Measurements from ENCODE around the gene BRD4.
A peak's percentile ranks its signal among the peaks of the same experiment; 100 is the strongest.

BRD4 gene

GRCh38 chr19:15313649-15314279 is 18.6 kb downstream of the BRD4 start:
- H3K9me3 ChIP-seq (ENCODE audit: control insufficient read depth, low read length), result no peaks in the 10 kb centered on the region
- H3K27ac ChIP-seq (ENCODE audit: low read depth, low read length, severe bottlenecking), result no peak overlapping the region
- no peak overlapping the region for H3K4me3 ChIP-seq (ENCODE audit: extremely low read depth, insufficient read depth, low read length, poor library complexity, severe bottlenecking)
- peaks cover 20% of the 10 kb centered on the region for H3K4me1 ChIP-seq (ENCODE audit: control insufficient read depth, insufficient read depth, low read length, poor library complexity, severe bottlenecking)
- WGBS, 2 experiments (ENCODE audit: insufficient coverage in 2 of 2), result 87 to 100% methylated on average over 2 to 3 of the region's 7 CpGs
- H3K36me3 ChIP-seq (ENCODE audit: control insufficient read depth, insufficient read depth, low read length), result peaks cover 37% of the 10 kb centered on the region

GRCh38 chr19:15307169-15307568 is 25.2 kb downstream of the BRD4 start:
- H3K4me3 ChIP-seq (ENCODE audit: extremely low read depth, insufficient read depth, low read length, poor library complexity, severe bottlenecking), result no peak overlapping the region
- no peak overlapping the region for H3K27ac ChIP-seq (ENCODE audit: low read depth, low read length, severe bottlenecking)
- H3K4me1 ChIP-seq (ENCODE audit: control insufficient read depth, insufficient read depth, low read length, poor library complexity, severe bottlenecking), result peaks cover 5% of the 10 kb centered on the region
- H3K9me3 ChIP-seq (ENCODE audit: control insufficient read depth, low read length), result peaks cover 11% of the 10 kb centered on the region
- 100% methylated on average over 1 of the region's 2 CpGs; no CpG with 5 or more reads in 1 of the 2 experiments for WGBS, 2 experiments (ENCODE audit: insufficient coverage in 2 of 2)
- H3K36me3 ChIP-seq (ENCODE audit: control insufficient read depth, insufficient read depth, low read length), result peaks cover 41% of the 10 kb centered on the region

- WGBS, 2 experiments (ENCODE audit: insufficient coverage in 2 of 2), result 100% methylated on average over 1 to 2 of the region's 3 CpGs
- Histone ChIP-seq H3K4me1 (ENCODE audit: control insufficient read depth, insufficient read depth, low read length, poor library complexity, severe bottlenecking) (peaks cover 6% of the 10 kb centered on the region), H3K9me3 (ENCODE audit: control insufficient read depth, low read length) (peaks cover 11% of the 10 kb centered on the region), H3K4me3 (ENCODE audit: extremely low read depth, insufficient read depth, low read length, poor library complexity, severe bottlenecking) (no peak overlapping the region), H3K27ac (ENCODE audit: low read depth, low read length, severe bottlenecking) (no peak overlapping the region), H3K36me3 (ENCODE audit: control insufficient read depth, insufficient read depth, low read length) (peaks cover 38% of the 10 kb centered on the region)
Observed at GRCh38 chr19:15305582-15306334, 26.6 kb downstream of the BRD4 start.

- peaks cover 11% of the 10 kb centered on the region for H3K9me3 ChIP-seq (ENCODE audit: control insufficient read depth, low read length)
- peaks cover 34% of the 10 kb centered on the region for H3K36me3 ChIP-seq (ENCODE audit: control insufficient read depth, insufficient read depth, low read length)
- peak overlapping the region; percentile 10 for H3K27ac ChIP-seq (ENCODE audit: low read depth, low read length, severe bottlenecking)
- H3K4me1 ChIP-seq (ENCODE audit: control insufficient read depth, insufficient read depth, low read length, poor library complexity, severe bottlenecking), result peaks cover 18% of the 10 kb centered on the region
- 93 to 95% methylated on average over 9 to 10 of the region's 10 CpGs for WGBS, 2 experiments (ENCODE audit: insufficient coverage in 2 of 2)
- H3K4me3 ChIP-seq (ENCODE audit: extremely low read depth, insufficient read depth, low read length, poor library complexity, severe bottlenecking), result no peak overlapping the region
Observed at GRCh38 chr19:15304140-15304705, 28.1 kb downstream of the BRD4 start.

- Histone ChIP-seq H3K27ac (ENCODE audit: low read depth, low read length, severe bottlenecking) (no peak overlapping the region), H3K4me1 (ENCODE audit: control insufficient read depth, insufficient read depth, low read length, poor library complexity, severe bottlenecking) (peaks cover 27% of the 10 kb centered on the region), H3K9me3 (ENCODE audit: control insufficient read depth, low read length) (peaks cover 11% of the 10 kb centered on the region), H3K36me3 (ENCODE audit: control insufficient read depth, insufficient read depth, low read length) (peaks cover 31% of the 10 kb centered on the region), H3K4me3 (ENCODE audit: extremely low read depth, insufficient read depth, low read length, poor library complexity, severe bottlenecking) (no peak overlapping the region)
- WGBS, 2 experiments (ENCODE audit: insufficient coverage in 2 of 2), result 77 to 94% methylated on average over 2 to 6 of the region's 7 CpGs
Observed at GRCh38 chr19:15303105-15303780, 29.1 kb downstream of the BRD4 start.

- peak overlapping the region; percentile 63 for H3K27ac ChIP-seq (ENCODE audit: low read depth, low read length, severe bottlenecking)
- no peak overlapping the region for H3K4me3 ChIP-seq (ENCODE audit: extremely low read depth, insufficient read depth, low read length, poor library complexity, severe bottlenecking)
- peaks cover 32% of the 10 kb centered on the region for H3K36me3 ChIP-seq (ENCODE audit: control insufficient read depth, insufficient read depth, low read length)
- peaks cover 48% of the 10 kb centered on the region for H3K4me1 ChIP-seq (ENCODE audit: control insufficient read depth, insufficient read depth, low read length, poor library complexity, severe bottlenecking)
- H3K9me3 ChIP-seq (ENCODE audit: control insufficient read depth, low read length), result peaks cover 6% of the 10 kb centered on the region
- WGBS, 2 experiments (ENCODE audit: insufficient coverage in 2 of 2), result 100% methylated on average over 3 to 4 of the region's 6 CpGs
Observed at GRCh38 chr19:15300533-15301197, 31.7 kb downstream of the BRD4 start.

- H3K9me3 ChIP-seq (ENCODE audit: control insufficient read depth, low read length), result no peaks in the 10 kb centered on the region
- WGBS, 2 experiments (ENCODE audit: insufficient coverage in 2 of 2), result 85 to 91% methylated on average over 6 to 12 of the region's 12 CpGs
- H3K27ac ChIP-seq (ENCODE audit: low read depth, low read length, severe bottlenecking), result peak overlapping the region; percentile 79
- peaks cover 30% of the 10 kb centered on the region for H3K36me3 ChIP-seq (ENCODE audit: control insufficient read depth, insufficient read depth, low read length)
- no peak overlapping the region for H3K4me3 ChIP-seq (ENCODE audit: extremely low read depth, insufficient read depth, low read length, poor library complexity, severe bottlenecking)
- H3K4me1 ChIP-seq (ENCODE audit: control insufficient read depth, insufficient read depth, low read length, poor library complexity, severe bottlenecking), result peaks cover 48% of the 10 kb centered on the region
Observed at GRCh38 chr19:15299568-15300409, 32.5 kb downstream of the BRD4 start.

- 91 to 92% methylated on average over 4 to 5 of the region's 7 CpGs for WGBS, 2 experiments (ENCODE audit: insufficient coverage in 2 of 2)
- Histone ChIP-seq H3K9me3 (ENCODE audit: control insufficient read depth, low read length) (no peaks in the 10 kb centered on the region), H3K27ac (ENCODE audit: low read depth, low read length, severe bottlenecking) (peak overlapping the region; percentile 79), H3K4me1 (ENCODE audit: control insufficient read depth, insufficient read depth, low read length, poor library complexity, severe bottlenecking) (peaks cover 49% of the 10 kb centered on the region), H3K36me3 (ENCODE audit: control insufficient read depth, insufficient read depth, low read length) (peaks cover 30% of the 10 kb centered on the region), H3K4me3 (ENCODE audit: extremely low read depth, insufficient read depth, low read length, poor library complexity, severe bottlenecking) (no peak overlapping the region)
Observed at GRCh38 chr19:15298847-15299567, 33.3 kb downstream of the BRD4 start.

- H3K27ac ChIP-seq (ENCODE audit: low read depth, low read length, severe bottlenecking), result peak overlapping the region; percentile 72
- no peak overlapping the region for H3K4me3 ChIP-seq (ENCODE audit: extremely low read depth, insufficient read depth, low read length, poor library complexity, severe bottlenecking)
- peaks cover 37% of the 10 kb centered on the region for H3K36me3 ChIP-seq (ENCODE audit: control insufficient read depth, insufficient read depth, low read length)
- peaks cover 58% of the 10 kb centered on the region for H3K4me1 ChIP-seq (ENCODE audit: control insufficient read depth, insufficient read depth, low read length, poor library complexity, severe bottlenecking)
- H3K9me3 ChIP-seq (ENCODE audit: control insufficient read depth, low read length), result no peaks in the 10 kb centered on the region
- 88 to 89% methylated on average over 10 of the region's 10 CpGs for WGBS, 2 experiments (ENCODE audit: insufficient coverage in 2 of 2)
Observed at GRCh38 chr19:15297416-15298224, 34.7 kb downstream of the BRD4 start.
